ENCODE results near the gene ROBO1. TPM values are rescaled to one million over a fixed set of nuclear protein-coding genes. Genes with fewer than 3 reads are reported as not detected.

ROBO1 gene
- total RNA-seq, 1 donor: 88.5 TPM

DNA sequence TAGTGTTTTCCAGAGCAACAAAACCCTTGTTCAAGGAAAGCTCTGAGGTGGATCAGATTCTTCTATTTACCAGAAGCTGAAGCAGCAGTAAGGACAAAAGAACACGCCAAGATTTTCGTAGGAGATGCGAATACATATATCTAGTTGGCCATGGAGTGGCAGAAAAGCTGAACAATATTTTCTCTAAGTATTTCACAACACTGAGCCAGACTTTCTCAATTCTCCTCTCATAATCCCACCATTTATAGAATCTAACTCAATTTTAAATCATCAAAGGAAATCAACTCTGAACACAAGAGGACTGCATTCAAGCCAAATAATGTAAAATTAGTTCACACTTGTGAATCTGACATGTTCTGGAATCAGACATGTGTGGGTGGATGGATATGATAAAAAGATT, 775.0 kb downstream of the ROBO1 start:
- no peak for DNase-seq (ENCODE audit: low read depth)
- H3K4me3 ChIP-seq (ENCODE audit: low read depth, low read length): no peak overlapping the region
- TF ChIP-seq, protein P1, sequence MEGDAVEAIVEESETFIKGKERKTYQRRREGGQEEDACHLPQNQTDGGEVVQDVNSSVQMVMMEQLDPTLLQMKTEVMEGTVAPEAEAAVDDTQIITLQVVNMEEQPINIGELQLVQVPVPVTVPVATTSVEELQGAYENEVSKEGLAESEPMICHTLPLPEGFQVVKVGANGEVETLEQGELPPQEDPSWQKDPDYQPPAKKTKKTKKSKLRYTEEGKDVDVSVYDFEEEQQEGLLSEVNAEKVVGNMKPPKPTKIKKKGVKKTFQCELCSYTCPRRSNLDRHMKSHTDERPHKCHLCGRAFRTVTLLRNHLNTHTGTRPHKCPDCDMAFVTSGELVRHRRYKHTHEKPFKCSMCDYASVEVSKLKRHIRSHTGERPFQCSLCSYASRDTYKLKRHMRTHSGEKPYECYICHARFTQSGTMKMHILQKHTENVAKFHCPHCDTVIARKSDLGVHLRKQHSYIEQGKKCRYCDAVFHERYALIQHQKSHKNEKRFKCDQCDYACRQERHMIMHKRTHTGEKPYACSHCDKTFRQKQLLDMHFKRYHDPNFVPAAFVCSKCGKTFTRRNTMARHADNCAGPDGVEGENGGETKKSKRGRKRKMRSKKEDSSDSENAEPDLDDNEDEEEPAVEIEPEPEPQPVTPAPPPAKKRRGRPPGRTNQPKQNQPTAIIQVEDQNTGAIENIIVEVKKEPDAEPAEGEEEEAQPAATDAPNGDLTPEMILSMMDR (IDR thresholded peaks at IDR 0.05; ENCODE audit: insufficient read depth, low read depth, low read length): no peak

DNA sequence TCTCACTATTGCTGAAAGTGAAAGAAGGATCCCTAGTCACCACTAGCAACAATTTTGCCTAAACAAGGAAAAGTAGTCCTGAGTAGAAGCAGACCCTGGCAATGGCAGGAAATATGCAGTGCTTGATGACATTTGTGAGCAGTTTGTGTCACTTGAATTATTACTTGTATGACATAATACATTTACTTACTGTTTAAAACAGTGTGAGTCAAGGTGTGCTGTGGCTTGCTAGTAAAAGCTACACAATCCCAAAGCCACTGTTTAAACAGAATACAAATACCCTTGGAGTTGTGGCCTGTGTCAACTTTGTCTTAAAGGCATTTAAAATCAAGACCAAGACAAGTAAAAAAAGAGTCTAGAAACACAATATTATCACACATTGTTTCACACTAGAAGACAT, 775.4 kb downstream of the ROBO1 start:
- TF ChIP-seq, protein P1 (IDR thresholded peaks at IDR 0.05; ENCODE audit: insufficient read depth, low read depth, low read length): no peak
- H3K4me3 ChIP-seq (ENCODE audit: low read depth, low read length): no peak overlapping the region
- no peak for DNase-seq (ENCODE audit: low read depth)

DNA sequence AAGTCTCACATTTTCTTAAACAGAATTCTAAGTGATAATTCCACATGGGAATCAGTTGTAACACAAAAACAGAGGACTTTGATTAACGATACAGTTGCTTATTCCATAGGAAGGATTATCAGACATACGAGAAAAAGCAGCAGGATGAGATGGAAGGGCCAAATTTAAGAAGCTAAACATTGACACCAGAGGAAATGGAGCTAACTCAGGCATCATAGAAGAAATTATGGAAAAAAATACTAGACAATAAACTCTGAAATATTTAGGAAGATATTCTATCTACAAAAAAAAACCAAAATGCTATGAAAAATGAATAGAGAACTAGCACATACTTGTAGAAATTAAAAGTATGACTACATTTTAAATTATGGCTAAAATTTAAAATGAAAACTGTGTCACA, 776.1 kb downstream of the ROBO1 start:
- DNase-seq (ENCODE audit: low read depth): no peak
- no peak overlapping the region for H3K4me3 ChIP-seq (ENCODE audit: low read depth, low read length)
- TF ChIP-seq, protein P1 (IDR thresholded peaks at IDR 0.05; ENCODE audit: insufficient read depth, low read depth, low read length): no peak

DNA sequence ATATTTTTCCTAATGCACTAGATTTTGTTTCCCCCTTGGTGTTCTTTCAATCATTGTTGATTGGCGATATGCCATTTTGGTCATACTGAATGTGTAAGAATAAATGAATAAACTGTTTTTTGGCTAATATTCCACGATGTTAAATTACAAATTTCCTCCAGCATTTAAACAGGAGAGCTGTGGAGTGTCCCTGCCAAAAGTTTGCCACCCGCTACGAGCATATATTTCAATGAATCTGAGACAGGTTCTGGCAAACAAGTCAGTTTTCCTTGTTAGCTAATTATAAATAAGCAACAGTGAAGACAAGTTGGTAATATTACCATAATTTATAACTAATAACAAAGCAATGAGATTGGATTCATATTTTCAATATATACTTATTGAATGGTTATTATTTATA, 777.6 kb downstream of the ROBO1 start:
- TF ChIP-seq, protein P1 (IDR thresholded peaks at IDR 0.05; ENCODE audit: insufficient read depth, low read depth, low read length): no peak
- no peak overlapping the region for H3K4me3 ChIP-seq (ENCODE audit: low read depth, low read length)
- no peak for DNase-seq (ENCODE audit: low read depth)

DNA sequence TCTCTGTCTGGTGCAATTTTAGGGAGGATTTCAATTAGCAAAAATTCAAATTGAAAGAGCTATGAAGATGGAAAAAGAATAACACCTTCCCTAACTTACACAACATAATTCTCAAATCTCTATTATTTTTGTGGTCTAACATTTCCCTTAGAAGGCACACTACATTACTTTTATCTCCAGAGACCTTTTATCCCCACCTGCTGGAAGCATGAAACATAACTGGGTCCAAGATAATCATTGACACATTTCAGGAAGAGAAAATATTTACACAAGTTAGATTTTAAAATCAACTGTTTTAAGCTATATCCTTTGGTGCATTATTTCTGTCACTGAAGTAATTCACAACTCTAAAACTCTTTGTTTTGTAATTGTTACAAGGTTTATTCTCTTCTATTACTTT, 779.5 kb downstream of the ROBO1 start:
- H3K4me3 ChIP-seq (ENCODE audit: low read depth, low read length): no peak overlapping the region
- DNase-seq (ENCODE audit: low read depth): peak; percentile 28
- TF ChIP-seq, protein P1 (IDR thresholded peaks at IDR 0.05; ENCODE audit: insufficient read depth, low read depth, low read length): peak; percentile 33

DNA sequence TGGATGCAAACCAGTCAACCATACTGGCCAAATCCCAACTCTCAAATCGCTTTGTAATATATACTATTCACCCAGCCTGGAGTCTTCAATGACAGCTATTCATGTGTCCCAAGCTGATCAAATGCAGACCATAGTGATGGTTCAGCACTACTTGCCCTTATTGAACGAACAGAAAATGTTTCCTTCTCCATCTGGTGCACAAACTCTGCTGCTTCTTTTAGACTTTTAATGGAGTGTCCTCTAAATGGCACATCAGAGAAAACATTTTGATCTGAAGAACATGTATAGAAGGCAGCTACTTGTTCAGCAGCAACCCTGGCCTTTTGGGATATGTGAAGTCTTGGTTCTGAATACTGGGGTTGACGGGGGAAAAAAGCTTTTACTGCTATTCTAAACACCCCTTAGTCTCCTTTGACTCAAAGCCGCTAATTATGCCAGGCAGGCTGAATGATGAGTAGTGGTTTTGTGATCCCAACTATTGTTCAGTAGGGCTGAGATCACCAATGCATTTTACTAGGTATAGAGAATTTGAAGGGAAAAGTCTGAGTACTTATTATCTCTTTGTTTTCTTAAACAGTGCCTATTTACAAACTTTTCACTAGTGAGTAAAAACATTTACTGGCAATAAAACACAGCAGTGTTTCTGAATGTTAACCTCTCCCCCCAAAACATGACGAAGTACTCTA, 781.2 kb downstream of the ROBO1 start:
- peak; percentile 36 for DNase-seq (ENCODE audit: low read depth)
- H3K4me3 ChIP-seq (ENCODE audit: low read depth, low read length): no peak overlapping the region
- TF ChIP-seq, protein P1 (IDR thresholded peaks at IDR 0.05; ENCODE audit: insufficient read depth, low read depth, low read length): no peak

DNA sequence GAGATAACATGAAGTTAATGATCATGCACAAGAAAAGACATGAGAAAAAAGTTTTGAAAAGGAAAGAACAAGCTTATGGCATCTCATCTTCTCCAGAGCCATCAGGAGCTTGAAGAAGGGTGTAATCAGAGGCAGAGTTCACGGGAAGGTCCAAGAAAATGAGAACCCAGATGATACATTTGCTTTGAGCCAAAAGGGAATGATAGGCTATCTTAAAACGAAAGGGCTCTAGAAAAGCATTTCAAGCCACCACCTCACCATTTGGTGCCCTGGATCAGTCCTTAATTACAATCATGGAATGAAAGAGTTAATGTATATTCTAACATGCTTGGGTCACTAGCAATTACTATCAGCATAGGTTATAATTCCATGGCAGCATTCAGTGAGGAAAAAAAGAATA, 781.8 kb downstream of the ROBO1 start:
- DNase-seq (ENCODE audit: low read depth): no peak
- TF ChIP-seq, protein P1 (IDR thresholded peaks at IDR 0.05; ENCODE audit: insufficient read depth, low read depth, low read length): no peak
- H3K4me3 ChIP-seq (ENCODE audit: low read depth, low read length): no peak overlapping the region
